ENCODE results near the gene PTPRE. TPM values are rescaled to one million over a fixed set of nuclear protein-coding genes. Genes with fewer than 3 reads are reported as not detected.

The PTPRE gene
- polyA plus RNA-seq, 1 of the 3 experiments (the other 2 are of a cell fraction), result 11.8 TPM

GRCh38 chr10:127878475-127879055, 28.3 kb upstream of the PTPRE start:
- Histone ChIP-seq H3K36me3 (replicated peaks in 1 of 2; ENCODE audit: control insufficient read depth in 1 of 2, insufficient read depth in 2 of 2, low read length in 1 of 2) (no peaks in the 10 kb centered on the region), H2AFZ (ENCODE audit: low read depth) (no peak overlapping the region), H3K4me3 (ENCODE audit: low read depth in 2 of 2, low read length in 1 of 2) (no peak overlapping the region), H3K27me3 (ENCODE audit: insufficient read depth) (no peaks in the 10 kb centered on the region; the same call in 1 of the 2 replicates), H3K27ac (ENCODE audit: low read depth in 2 of 2, low read length in 1 of 2) (no peak overlapping the region), H3F3A (replicated peaks; ENCODE audit: insufficient read depth) (no peaks in the 10 kb centered on the region), H3K9me2 (no peaks in the 10 kb centered on the region), H3K4me1 (ENCODE audit: control insufficient read depth in 1 of 2, insufficient read depth in 2 of 2, low read depth in 1 of 2, low read length in 1 of 2) (no peaks in the 10 kb centered on the region), H3K9me3 (no peaks in the 10 kb centered on the region), H3K4me2 (no peak overlapping the region), H3K9ac (no peak overlapping the region), H4K20me1 (ENCODE audit: insufficient read depth) (no peaks in the 10 kb centered on the region), H3K79me2 (ENCODE audit: insufficient read depth) (no peaks in the 10 kb centered on the region)
- 79% methylated on average over 4 of the region's 4 CpGs for WGBS (ENCODE audit: low lambda C conversion rate)
- POLR2A ChIA-PET, result no interaction called here
- CTCF ChIA-PET, result interaction anchor here (1.1 to 1.7 kb wide), 4 partner anchors 24 to 272 kb away, joined by 3 to 5 read pairs (median 4); partner anchors contain the start of gene PTPRE
- TF ChIP-seq TAF1 (IDR thresholded peaks at IDR 0.05; ENCODE audit: borderline replicate concordance, low read depth, low read length), result no peak
- no peak for DNase-seq

GRCh38 chr10:127880557-127880956, 26.3 kb upstream of the PTPRE start:
- 43% methylated on average over 1 of the region's 2 CpGs for WGBS (ENCODE audit: low lambda C conversion rate)
- Histone ChIP-seq H3K27ac (ENCODE audit: low read depth in 2 of 2, low read length in 1 of 2) (no peak overlapping the region), H3K9me3 (no peaks in the 10 kb centered on the region), H3K4me3 (ENCODE audit: low read depth in 2 of 2, low read length in 1 of 2) (no peak overlapping the region), H3K4me1 (ENCODE audit: control insufficient read depth in 1 of 2, insufficient read depth in 2 of 2, low read depth in 1 of 2, low read length in 1 of 2) (no peaks in the 10 kb centered on the region), H3K9me2 (no peaks in the 10 kb centered on the region), H3F3A (replicated peaks; ENCODE audit: insufficient read depth) (no peaks in the 10 kb centered on the region), H3K9ac (no peak overlapping the region), H3K4me2 (no peak overlapping the region), H3K27me3 (ENCODE audit: insufficient read depth) (no peaks in the 10 kb centered on the region; the same call in 1 of the 2 replicates), H3K79me2 (ENCODE audit: insufficient read depth) (no peaks in the 10 kb centered on the region), H4K20me1 (ENCODE audit: insufficient read depth) (no peaks in the 10 kb centered on the region), H2AFZ (ENCODE audit: low read depth) (no peak overlapping the region), H3K36me3 (replicated peaks in 1 of 2; ENCODE audit: control insufficient read depth in 1 of 2, insufficient read depth in 2 of 2, low read length in 1 of 2) (no peaks in the 10 kb centered on the region)
- ChIA-PET POLR2A (no interaction called here), CTCF (interaction anchor here (1.0 to 1.7 kb wide), 4 partner anchors 9 to 131 kb away, joined by 3 to 5 read pairs (median 3); partner anchors contain the start of gene PTPRE)
- no peak for DNase-seq
- TF ChIP-seq RCOR1 (IDR thresholded peaks at IDR 0.05; ENCODE audit: low read length) (no peak), RXRA (IDR thresholded peaks at IDR 0.05; ENCODE audit: borderline replicate concordance, low read depth) (no peak), FOXJ3 (CRISPR knock-in tag; IDR thresholded peaks at IDR 0.05) (no peak), ELF1 (IDR thresholded peaks at IDR 0.05) (no peak), NRF1 (IDR thresholded peaks at IDR 0.05; ENCODE audit: low read depth, low read length) (no peak), SMC3 (IDR thresholded peaks at IDR 0.05; ENCODE audit: low read depth, low read length) (no peak), MAX (IDR thresholded peaks at IDR 0.05; ENCODE audit: low read depth) (no peak), GABPA (IDR thresholded peaks at IDR 0.05; ENCODE audit: low read depth) (no peak), POLR2AphosphoS5 (IDR thresholded peaks at IDR 0.05; ENCODE audit: low read depth, low read length) (no peak), MEF2A (IDR thresholded peaks at IDR 0.05; ENCODE audit: borderline replicate concordance, low read depth) (no peak), RAD21 (IDR thresholded peaks at IDR 0.05; ENCODE audit: low read length) (no peak), SIN3A (IDR thresholded peaks at IDR 0.05; ENCODE audit: borderline replicate concordance, low read depth, low read length) (no peak), REST (IDR thresholded peaks at IDR 0.05; ENCODE audit: low read depth, low read length) (no peak), YY1 (IDR thresholded peaks at IDR 0.05; ENCODE audit: low read depth) (no peak), ZBTB33 (IDR thresholded peaks at IDR 0.05; ENCODE audit: borderline replicate concordance, low read depth) (no peak), USF1 (IDR thresholded peaks at IDR 0.05; ENCODE audit: borderline replicate concordance, low read depth) (no peak), CTCF (IDR thresholded peaks at IDR 0.05) (no peak), TAF1 (IDR thresholded peaks at IDR 0.05; ENCODE audit: borderline replicate concordance, low read depth, low read length) (no peak)
